ENCODE results near the gene CHTF8. TPM values are rescaled to one million over a fixed set of nuclear protein-coding genes. Genes with fewer than 3 reads are reported as not detected.

The CHTF8 gene
- total RNA-seq, 3 donors from 2014 or later: 54.1 to 85.8 (median 71.2) TPM

DNA sequence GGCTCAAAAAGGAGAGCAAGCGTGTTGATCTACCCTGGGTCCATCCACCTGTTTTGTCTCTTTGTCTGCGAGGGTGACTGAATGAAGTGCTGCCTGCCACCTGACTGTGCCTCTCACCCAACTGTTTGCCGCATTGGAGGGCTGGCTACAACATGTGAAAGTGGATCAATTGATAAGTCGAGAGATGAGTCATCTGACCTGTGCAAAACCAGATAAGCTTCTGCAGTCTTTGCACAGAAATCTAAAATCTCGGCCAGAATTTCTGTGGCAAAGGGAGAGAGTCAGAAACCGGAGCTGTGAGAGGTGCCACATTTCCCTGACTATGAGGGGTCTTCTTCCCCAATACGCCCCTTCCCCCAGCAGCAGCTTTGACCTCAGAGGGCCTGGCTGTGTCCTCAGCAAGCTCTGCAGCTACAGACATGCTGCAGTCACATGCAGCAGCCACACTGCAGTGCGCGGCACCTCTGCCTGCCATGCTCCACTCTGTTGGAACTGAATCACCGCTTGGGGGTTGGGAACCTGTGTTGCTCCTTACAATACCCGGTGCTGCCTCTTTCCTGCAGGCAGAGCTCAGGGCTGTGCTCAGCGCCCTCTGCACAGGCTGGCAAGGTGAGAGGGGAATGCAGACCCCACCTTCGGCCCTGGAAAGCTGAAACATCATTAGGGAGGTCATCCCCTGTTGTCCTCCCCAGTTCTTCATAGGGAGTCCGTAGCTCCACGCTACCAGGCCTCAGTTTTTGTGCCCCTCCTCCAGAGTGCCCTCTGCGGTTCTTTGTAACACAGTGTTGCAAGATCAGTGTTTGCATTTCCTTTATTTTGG lies 43.1 kb downstream of the CHTF8 start:
- Histone ChIP-seq H3K4me3 (no peak overlapping the region), H3K4me1 (no peaks in the 10 kb centered on the region), H3K27ac (no peak overlapping the region), H3K27me3 (no peaks in the 10 kb centered on the region), H3K9me3 (no peaks in the 10 kb centered on the region), H3K36me3 (no peaks in the 10 kb centered on the region)
- intact Hi-C loops (cut with DNase I; ENCODE audit: low total_unique reads): no loop called here
- no peak for TF ChIP-seq POLR2AphosphoS5 (IDR thresholded peaks at IDR 0.05)
- no peak for TF ChIP-seq POLR2A (IDR thresholded peaks at IDR 0.05)
- TF ChIP-seq CTCF (IDR thresholded peaks at IDR 0.05): no peak
- DNase-seq (ENCODE audit: low spot score in 2 of 2): no peak

- no peak overlapping the region for H3K27ac ChIP-seq
- H3K36me3 ChIP-seq: no peaks in the 10 kb centered on the region
- H3K9me3 ChIP-seq: no peaks in the 10 kb centered on the region
These were observed 43.7 kb downstream of the CHTF8 start for GRCh38 chr16:69088684-69089083.

DNA sequence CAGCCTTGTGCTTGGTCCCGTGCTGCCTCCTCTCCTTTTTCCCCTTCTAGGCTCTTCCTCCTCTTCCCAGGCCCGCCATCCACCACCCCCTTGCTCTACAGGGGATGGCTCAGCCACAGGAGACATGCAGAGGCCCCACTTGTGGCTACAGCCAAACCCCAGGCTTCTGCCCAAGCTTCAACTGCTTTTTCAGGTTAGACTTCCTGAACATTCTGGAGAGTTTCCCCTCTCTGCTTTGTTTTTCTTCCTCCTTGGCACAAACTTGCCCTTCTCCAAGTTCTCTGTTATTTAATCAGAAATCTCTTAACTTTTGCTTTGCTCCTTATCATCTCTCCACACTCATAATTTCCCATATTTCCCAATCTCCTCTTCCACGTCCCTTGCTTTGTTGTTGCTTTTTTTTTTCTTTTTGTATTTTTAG lies 45.2 kb downstream of the CHTF8 start:
- Histone ChIP-seq H3K27me3 (no peaks in the 10 kb centered on the region), H3K36me3 (no peaks in the 10 kb centered on the region), H3K4me1 (no peaks in the 10 kb centered on the region), H3K27ac (no peak overlapping the region), H3K4me3 (no peak overlapping the region), H3K9me3 (no peaks in the 10 kb centered on the region)
- intact Hi-C loops (cut with DNase I; ENCODE audit: low total_unique reads): no loop called here
- no peak for TF ChIP-seq POLR2A (IDR thresholded peaks at IDR 0.05)
- no peak for TF ChIP-seq POLR2AphosphoS5 (IDR thresholded peaks at IDR 0.05)
- no peak for TF ChIP-seq CTCF (IDR thresholded peaks at IDR 0.05)
- DNase-seq (ENCODE audit: low spot score in 2 of 2): no peak

More at GRCh38 chr16:69088684-69089083, 43.7 kb downstream of the CHTF8 start:
- no peak overlapping the region for H3K4me3 ChIP-seq
- H3K4me1 ChIP-seq: no peaks in the 10 kb centered on the region
- TF ChIP-seq POLR2A (IDR thresholded peaks at IDR 0.05) (no peak), CTCF (IDR thresholded peaks at IDR 0.05) (no peak), POLR2AphosphoS5 (IDR thresholded peaks at IDR 0.05) (no peak)
- no peaks in the 10 kb centered on the region for H3K27me3 ChIP-seq
- intact Hi-C loops (cut with DNase I; ENCODE audit: low total_unique reads): no loop called here
- no peak for DNase-seq (ENCODE audit: low spot score in 2 of 2)

- no peaks in the 10 kb centered on the region for H3K4me1 ChIP-seq
- no peak for DNase-seq (ENCODE audit: low spot score in 2 of 2)
- no peaks in the 10 kb centered on the region for H3K27me3 ChIP-seq
- no peak overlapping the region for H3K27ac ChIP-seq
- intact Hi-C loops (cut with DNase I; ENCODE audit: low total_unique reads): no loop called here
- no peaks in the 10 kb centered on the region for H3K9me3 ChIP-seq
- TF ChIP-seq POLR2AphosphoS5 (IDR thresholded peaks at IDR 0.05): no peak
- TF ChIP-seq POLR2A (IDR thresholded peaks at IDR 0.05): no peak
- no peak for TF ChIP-seq CTCF (IDR thresholded peaks at IDR 0.05)
- H3K36me3 ChIP-seq: no peaks in the 10 kb centered on the region
- H3K4me3 ChIP-seq: no peak overlapping the region
These were observed 47.2 kb downstream of the CHTF8 start for GRCh38 chr16:69085032-69085695.

GRCh38 chr16:69084289-69084688 lies 48.1 kb downstream of the CHTF8 start:
- no peaks in the 10 kb centered on the region for H3K36me3 ChIP-seq
- H3K4me1 ChIP-seq: no peaks in the 10 kb centered on the region
- DNase-seq (ENCODE audit: low spot score in 2 of 2): no peak
- no peaks in the 10 kb centered on the region for H3K9me3 ChIP-seq
- TF ChIP-seq POLR2AphosphoS5 (IDR thresholded peaks at IDR 0.05): no peak
- no peak for TF ChIP-seq POLR2A (IDR thresholded peaks at IDR 0.05)
- TF ChIP-seq CTCF (IDR thresholded peaks at IDR 0.05): no peak
- no peak overlapping the region for H3K27ac ChIP-seq
- intact Hi-C loops (cut with DNase I; ENCODE audit: low total_unique reads): no loop called here
- no peaks in the 10 kb centered on the region for H3K27me3 ChIP-seq
- no peak overlapping the region for H3K4me3 ChIP-seq

Measured in breast epithelium (tissue), 4 donors.